ENCODE measurements around the gene NOTCH1. TPM values are rescaled to one million over a fixed set of nuclear protein-coding genes. Genes with fewer than 3 reads are reported as not detected.

The NOTCH1 gene
- total RNA-seq, 1 experiment from 2014 or later = 53.4 TPM

DNA sequence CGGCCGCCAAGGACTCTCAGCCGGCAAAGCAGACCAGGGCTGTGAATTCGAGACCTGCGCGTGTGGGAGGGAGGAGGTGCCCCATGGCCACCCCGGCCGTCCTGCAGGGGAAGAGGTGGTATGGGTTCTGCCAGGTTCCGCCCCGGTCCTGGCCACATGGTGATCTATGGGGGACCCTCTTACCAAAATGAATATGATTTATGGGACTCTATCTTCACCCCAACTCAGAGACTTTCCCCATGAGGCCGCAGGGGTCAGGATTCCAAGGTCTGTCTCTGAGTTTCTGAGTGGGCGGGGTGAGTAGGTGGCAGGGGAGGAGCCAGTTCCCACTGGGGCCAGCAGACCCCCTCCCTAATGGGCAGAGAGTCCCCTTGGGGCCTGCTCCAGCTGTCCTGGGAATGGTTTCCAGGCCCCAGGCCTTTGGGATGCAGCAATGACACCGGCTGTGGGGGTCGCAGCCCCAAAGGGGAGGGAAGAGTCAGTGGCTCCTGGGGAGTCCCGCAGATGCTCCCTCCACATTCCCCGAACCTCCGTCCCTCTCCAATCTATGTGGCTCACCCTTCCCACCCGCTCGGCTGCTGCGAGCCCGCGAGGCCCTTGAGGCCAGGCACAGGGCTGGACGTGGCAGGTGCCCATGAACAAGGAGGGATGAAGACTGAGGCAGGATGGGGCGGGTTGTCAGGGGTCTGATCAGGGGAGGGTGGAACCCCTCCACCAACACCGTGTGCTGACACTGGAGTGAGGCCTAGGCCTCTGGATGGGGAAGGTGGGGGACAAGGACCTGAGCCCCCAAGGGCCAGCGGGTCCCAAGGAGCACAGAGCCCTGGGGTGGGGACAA is 20.1 kb upstream of the NOTCH1 start:
- ChIA-PET CTCF (interaction anchor here (0.7 to 0.8 kb wide), 2 partner anchors 12 to 380 kb away, joined by 3 read pairs; no protein-coding TSS in a partner anchor), POLR2A (interaction anchor here (1.0 kb wide), 2 partner anchors 43 to 59 kb away, joined by 3 read pairs; no protein-coding TSS in a partner anchor)
- Mint-ChIP-seq H3K4me3 (ENCODE audit: unreplicated experiment) (no peak overlapping the region), H3K4me1 (ENCODE audit: insufficient read depth, unreplicated experiment) (peaks cover 13% of the 10 kb centered on the region), H3K27ac (ENCODE audit: low read depth, unreplicated experiment) (no peak overlapping the region), H3K9me3 (ENCODE audit: unreplicated experiment) (no peaks in the 10 kb centered on the region), H3K36me3 (ENCODE audit: insufficient read depth, unreplicated experiment) (no peaks in the 10 kb centered on the region), H3K27me3 (ENCODE audit: insufficient read depth, unreplicated experiment) (no peaks in the 10 kb centered on the region)
- DNase-seq (ENCODE audit: unreplicated experiment) = no peak
- BruUV-seq (replicated peaks) = no TSS peak
- TF ChIP-seq, protein P1, sequence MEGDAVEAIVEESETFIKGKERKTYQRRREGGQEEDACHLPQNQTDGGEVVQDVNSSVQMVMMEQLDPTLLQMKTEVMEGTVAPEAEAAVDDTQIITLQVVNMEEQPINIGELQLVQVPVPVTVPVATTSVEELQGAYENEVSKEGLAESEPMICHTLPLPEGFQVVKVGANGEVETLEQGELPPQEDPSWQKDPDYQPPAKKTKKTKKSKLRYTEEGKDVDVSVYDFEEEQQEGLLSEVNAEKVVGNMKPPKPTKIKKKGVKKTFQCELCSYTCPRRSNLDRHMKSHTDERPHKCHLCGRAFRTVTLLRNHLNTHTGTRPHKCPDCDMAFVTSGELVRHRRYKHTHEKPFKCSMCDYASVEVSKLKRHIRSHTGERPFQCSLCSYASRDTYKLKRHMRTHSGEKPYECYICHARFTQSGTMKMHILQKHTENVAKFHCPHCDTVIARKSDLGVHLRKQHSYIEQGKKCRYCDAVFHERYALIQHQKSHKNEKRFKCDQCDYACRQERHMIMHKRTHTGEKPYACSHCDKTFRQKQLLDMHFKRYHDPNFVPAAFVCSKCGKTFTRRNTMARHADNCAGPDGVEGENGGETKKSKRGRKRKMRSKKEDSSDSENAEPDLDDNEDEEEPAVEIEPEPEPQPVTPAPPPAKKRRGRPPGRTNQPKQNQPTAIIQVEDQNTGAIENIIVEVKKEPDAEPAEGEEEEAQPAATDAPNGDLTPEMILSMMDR (IDR thresholded peaks at IDR 0.05; ENCODE audit: unreplicated experiment) = no peak
- intact Hi-C loops (cut with micrococcal nuclease) = no loop called here

DNA sequence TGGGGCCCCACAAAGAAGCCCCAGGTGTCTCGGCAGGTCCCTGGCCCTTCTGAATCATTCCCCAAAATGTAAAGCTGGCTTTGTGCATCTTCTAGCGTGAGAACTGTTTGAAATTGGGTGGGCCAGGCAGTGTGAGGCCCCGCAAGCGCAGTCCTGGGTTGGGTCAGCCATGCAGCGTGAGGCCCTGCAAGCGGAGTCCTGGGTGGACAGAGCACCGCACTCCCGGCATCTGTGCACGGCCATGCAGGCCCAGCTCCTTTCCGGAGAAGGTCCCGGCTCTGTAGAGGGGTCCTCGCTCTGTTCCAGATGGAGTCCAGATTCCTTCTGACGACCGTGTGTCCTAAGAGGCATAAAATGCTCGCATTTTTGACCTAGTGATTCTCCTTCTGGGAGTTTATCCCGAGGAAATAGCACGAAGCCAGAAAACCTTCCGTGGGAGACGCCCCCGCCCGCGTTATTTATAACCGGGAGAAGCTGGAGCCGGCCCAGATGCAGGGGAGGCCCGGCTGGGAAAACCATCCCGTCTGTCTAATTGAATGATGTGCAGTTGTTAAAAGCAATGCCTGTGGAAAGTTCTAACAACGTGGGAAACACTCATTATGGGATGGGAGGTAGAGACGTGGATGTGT is 19.4 kb upstream of the NOTCH1 start:
- Mint-ChIP-seq H3K27me3 (ENCODE audit: insufficient read depth, unreplicated experiment) (no peaks in the 10 kb centered on the region), H3K4me1 (ENCODE audit: insufficient read depth, unreplicated experiment) (peaks cover 13% of the 10 kb centered on the region), H3K4me3 (ENCODE audit: unreplicated experiment) (no peak overlapping the region), H3K27ac (ENCODE audit: low read depth, unreplicated experiment) (no peak overlapping the region), H3K36me3 (ENCODE audit: insufficient read depth, unreplicated experiment) (no peaks in the 10 kb centered on the region), H3K9me3 (ENCODE audit: unreplicated experiment) (no peaks in the 10 kb centered on the region)
- DNase-seq (ENCODE audit: unreplicated experiment) = no peak
- intact Hi-C loops (cut with micrococcal nuclease) = no loop called here
- TF ChIP-seq, protein P1 (IDR thresholded peaks at IDR 0.05; ENCODE audit: unreplicated experiment) = no peak
- no TSS peak for BruUV-seq (replicated peaks)
- ChIA-PET POLR2A (interaction anchor here (0.9 to 1.7 kb wide), 5 partner anchors 11 to 59 kb away, joined by 3 to 8 read pairs (median 4); no protein-coding TSS in a partner anchor), CTCF (interaction anchor here (0.7 to 1.1 kb wide), 3 partner anchors 11 to 381 kb away, joined by 3 to 4 read pairs (median 3); no protein-coding TSS in a partner anchor)

DNA sequence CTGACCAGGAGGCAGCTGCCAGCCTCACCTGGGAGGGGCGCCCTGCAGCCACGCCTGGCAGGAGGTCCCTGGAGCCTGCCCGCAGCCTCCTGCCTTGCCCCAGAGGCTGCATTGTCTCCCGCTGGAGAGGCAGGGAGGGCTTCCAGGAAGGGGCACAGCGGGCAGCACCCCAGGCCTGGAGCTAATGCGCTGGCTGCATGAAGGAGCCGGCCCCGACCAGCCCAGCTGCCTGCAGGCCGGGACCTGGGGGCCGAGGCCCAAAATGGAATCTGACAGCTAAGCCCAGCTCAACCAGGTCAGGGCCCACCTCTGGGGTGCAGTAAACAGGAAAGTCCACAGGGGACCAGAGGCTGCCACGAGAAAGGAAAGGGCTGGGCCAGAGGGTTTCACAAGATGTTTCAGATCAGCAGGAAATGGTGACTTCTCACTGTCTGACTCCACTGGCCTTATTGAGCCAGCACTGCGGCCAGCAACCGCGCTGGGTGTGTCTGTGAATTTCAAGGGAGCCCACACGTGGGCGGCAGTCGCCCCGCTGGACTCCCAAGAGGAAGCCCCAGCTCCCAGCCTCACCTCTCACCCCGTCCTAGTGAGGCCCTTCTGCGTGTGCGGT is 18.6 kb upstream of the NOTCH1 start:
- no TSS peak for BruUV-seq (replicated peaks)
- CTCF ChIA-PET = interaction anchor here (0.5 to 1.1 kb wide), 4 partner anchors 46 to 61 kb away, joined by 3 to 4 read pairs (median 4); no protein-coding TSS in a partner anchor
- H3K4me1 Mint-ChIP-seq (ENCODE audit: insufficient read depth, unreplicated experiment) = peaks cover 10% of the 10 kb centered on the region

More for the DNA sequence above, 18.6 kb upstream of the NOTCH1 start:
- Mint-ChIP-seq H3K27ac (ENCODE audit: low read depth, unreplicated experiment) (no peak overlapping the region), H3K4me3 (ENCODE audit: unreplicated experiment) (no peak overlapping the region), H3K9me3 (ENCODE audit: unreplicated experiment) (no peaks in the 10 kb centered on the region), H3K36me3 (ENCODE audit: insufficient read depth, unreplicated experiment) (no peaks in the 10 kb centered on the region), H3K27me3 (ENCODE audit: insufficient read depth, unreplicated experiment) (no peaks in the 10 kb centered on the region)
- POLR2A ChIA-PET = interaction anchor here (0.6 to 1.7 kb wide), 9 partner anchors 11 to 251 kb away, joined by 3 to 8 read pairs (median 4); partner anchors contain the start of gene NOTCH1
- TF ChIP-seq, protein P1 (IDR thresholded peaks at IDR 0.05; ENCODE audit: unreplicated experiment) = peak; percentile 5
- intact Hi-C loops (cut with micrococcal nuclease) = no loop called here
- DNase-seq (ENCODE audit: unreplicated experiment) = peak; percentile 88

Measured in MCF 10A (cell line).